Activated CD8-positive, alpha-beta T cell treated with anti-CD3 and anti-CD28 coated beads for 36 hours (primary cell): ENCODE measurements around the gene KCNAB1. TPM values are rescaled to one million over a fixed set of nuclear protein-coding genes. Genes with fewer than 3 reads are reported as not detected.

ENCODE experiments used
- ATAC-seq: fragments of 200-7000 bp; cut with Tn5 transposase; one replicate; pipeline ENCODE4 v1.10.0; 2021; ENCODE audit warnings: mild to moderate bottlenecking, moderate library complexity
- CTCF ChIA-PET: fragments of 350-600 bp; sonication (Branson Sonifier 250); formaldehyde crosslinking; loops from one replicate; lab custom pipeline; 2021; ENCODE audit warnings: antibody characterized with exemption; lab: Charles Lee
- POLR2A ChIA-PET: fragments of 350-600 bp; sonication (Branson Sonifier 250); formaldehyde crosslinking; loops from one replicate; lab custom pipeline; 2021; ENCODE audit warnings: antibody characterized with exemption; lab: Charles Lee
- DNase-seq: peaks from one replicate; pipeline ENCODE4 v3.0.0-alpha.2; 2020
- H3K27ac Mint-ChIP-seq: one replicate; pipeline ENCODE4 v1.8.0; 2021; ENCODE audit warnings: mild to moderate bottlenecking, mixed read lengths
- H3K27me3 Mint-ChIP-seq: one replicate; pipeline ENCODE4 v1.8.0; 2021; ENCODE audit warnings: mixed read lengths
- H3K36me3 Mint-ChIP-seq: one replicate; pipeline ENCODE4 v1.8.0; 2021; ENCODE audit warnings: low read depth, mixed read lengths
- H3K4me1 Mint-ChIP-seq: one replicate; pipeline ENCODE4 v1.8.0; 2021; ENCODE audit warnings: low read depth, mixed read lengths
- H3K4me3 Mint-ChIP-seq: one replicate; pipeline ENCODE4 v1.8.0; 2021; ENCODE audit warnings: mild to moderate bottlenecking, moderate library complexity, mixed read lengths
- H3K9me3 Mint-ChIP-seq: one replicate; pipeline ENCODE4 v1.8.0; 2021; ENCODE audit warnings: mixed read lengths
- intact Hi-C: fragments of 100-400 bp; cut with micrococcal nuclease; formaldehyde crosslinking; loops from one replicate; pipeline ENCODE4 v1.10.0; 2022
- total RNA-seq, 2 experiments: library from RNA; stranded (reverse); gene quantifications; one replicate each; pipeline ENCODE4 v1.2.3, GENCODE V29; 2021
- TF ChIP-seq, protein P1 (sequence below): fragments of 200-600 bp; IDR thresholded peaks from one replicate; pipeline ENCODE4 v1.8.0; 2022; ENCODE audit warnings: antibody characterized with exemption, mild to moderate bottlenecking

KCNAB1 gene
- total RNA-seq, 2 experiments from 2014 or later, result not detected

DNA sequence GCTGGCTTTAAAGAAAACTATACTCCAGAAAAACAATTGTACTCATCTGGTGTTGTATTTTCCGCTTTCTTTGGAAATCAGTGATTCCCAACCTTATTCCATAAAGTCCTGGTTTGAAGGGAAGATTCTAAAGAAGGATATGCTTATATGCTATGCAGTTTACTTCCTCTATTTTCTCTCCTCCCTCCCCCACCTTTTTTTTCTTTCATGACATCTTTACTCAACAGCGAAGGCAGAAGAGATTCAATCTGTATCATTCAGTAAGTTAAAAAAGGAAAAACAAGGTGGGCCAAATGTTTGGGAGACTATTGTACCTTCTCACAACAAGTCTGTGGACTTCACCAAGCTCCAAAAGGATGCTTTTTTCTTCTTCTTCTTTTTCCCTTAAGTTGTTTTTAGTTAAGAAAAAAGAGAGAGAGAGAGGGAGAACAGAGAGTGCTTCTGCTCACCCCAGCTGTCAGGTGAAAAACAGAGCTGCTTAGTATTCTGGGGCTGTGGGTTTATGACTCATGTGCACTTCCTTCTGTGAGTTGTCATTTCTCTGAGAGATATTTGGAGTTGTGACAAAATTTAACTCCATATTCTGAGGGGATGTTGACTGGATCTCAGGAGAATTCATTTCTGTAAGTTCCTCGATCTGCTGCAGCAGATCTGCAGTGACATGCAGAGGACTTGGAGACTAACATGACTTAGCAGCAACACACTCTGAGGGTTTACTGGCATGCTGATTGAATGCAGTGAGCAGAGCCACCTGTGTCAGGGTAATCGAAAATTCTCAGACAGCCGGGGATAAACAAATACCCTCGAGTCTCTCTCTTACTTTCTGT is 363.8 kb downstream of the KCNAB1 start:
- H3K27me3 Mint-ChIP-seq, result no peaks in the 10 kb centered on the region
- ChIA-PET POLR2A (interaction anchor here (1.3 kb wide), 1 partner anchor 202 kb away, joined by 3 read pairs; no protein-coding TSS in a partner anchor), CTCF (interaction anchor here (1.3 to 3.9 kb wide), 4 partner anchors 10 to 334 kb away, joined by 4 to 24 read pairs (median 6); no protein-coding TSS in a partner anchor)
- peaks cover 42% of the 10 kb centered on the region for H3K4me1 Mint-ChIP-seq
- H3K27ac Mint-ChIP-seq, result peak overlapping the region; percentile 87
- H3K4me3 Mint-ChIP-seq, result peak overlapping the region; percentile 68
- intact Hi-C loops, result loop anchor here (5.0 kb wide), 1 partner anchor 38 kb away; no protein-coding TSS in a partner anchor
- ATAC-seq (peak; percentile 73), DNase-seq (peak; percentile 67)
- TF ChIP-seq, protein P1, sequence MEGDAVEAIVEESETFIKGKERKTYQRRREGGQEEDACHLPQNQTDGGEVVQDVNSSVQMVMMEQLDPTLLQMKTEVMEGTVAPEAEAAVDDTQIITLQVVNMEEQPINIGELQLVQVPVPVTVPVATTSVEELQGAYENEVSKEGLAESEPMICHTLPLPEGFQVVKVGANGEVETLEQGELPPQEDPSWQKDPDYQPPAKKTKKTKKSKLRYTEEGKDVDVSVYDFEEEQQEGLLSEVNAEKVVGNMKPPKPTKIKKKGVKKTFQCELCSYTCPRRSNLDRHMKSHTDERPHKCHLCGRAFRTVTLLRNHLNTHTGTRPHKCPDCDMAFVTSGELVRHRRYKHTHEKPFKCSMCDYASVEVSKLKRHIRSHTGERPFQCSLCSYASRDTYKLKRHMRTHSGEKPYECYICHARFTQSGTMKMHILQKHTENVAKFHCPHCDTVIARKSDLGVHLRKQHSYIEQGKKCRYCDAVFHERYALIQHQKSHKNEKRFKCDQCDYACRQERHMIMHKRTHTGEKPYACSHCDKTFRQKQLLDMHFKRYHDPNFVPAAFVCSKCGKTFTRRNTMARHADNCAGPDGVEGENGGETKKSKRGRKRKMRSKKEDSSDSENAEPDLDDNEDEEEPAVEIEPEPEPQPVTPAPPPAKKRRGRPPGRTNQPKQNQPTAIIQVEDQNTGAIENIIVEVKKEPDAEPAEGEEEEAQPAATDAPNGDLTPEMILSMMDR, result no peak
- H3K9me3 Mint-ChIP-seq, result no peaks in the 10 kb centered on the region
- H3K36me3 Mint-ChIP-seq, result no peaks in the 10 kb centered on the region

GRCh38 chr3:156488767-156489166 is 368.4 kb downstream of the KCNAB1 start:
- no peak for DNase-seq
- no peaks in the 10 kb centered on the region for H3K9me3 Mint-ChIP-seq
- intact Hi-C loops, result no loop called here
- CTCF ChIA-PET, result interaction anchor here (1.0 to 1.9 kb wide), 4 partner anchors 8 to 337 kb away, joined by 4 to 5 read pairs (median 4); no protein-coding TSS in a partner anchor
- no peak overlapping the region for H3K4me3 Mint-ChIP-seq
- H3K27ac Mint-ChIP-seq, result no peak overlapping the region
- TF ChIP-seq, protein P1, result no peak
- no peak for ATAC-seq
- POLR2A ChIA-PET, result interaction anchor here (1.2 kb wide), 1 partner anchor 11 kb away, joined by 3 read pairs; no protein-coding TSS in a partner anchor
- H3K27me3 Mint-ChIP-seq, result no peaks in the 10 kb centered on the region
- H3K36me3 Mint-ChIP-seq, result no peaks in the 10 kb centered on the region
- peaks cover 18% of the 10 kb centered on the region for H3K4me1 Mint-ChIP-seq

- TF ChIP-seq, protein P1, result no peak
- ATAC-seq (no peak), DNase-seq (no peak)
- Mint-ChIP-seq H3K36me3 (no peaks in the 10 kb centered on the region), H3K9me3 (no peaks in the 10 kb centered on the region), H3K4me1 (peaks cover 11% of the 10 kb centered on the region), H3K27me3 (no peaks in the 10 kb centered on the region), H3K27ac (no peak overlapping the region), H3K4me3 (no peak overlapping the region)
- intact Hi-C loops, result no loop called here
- ChIA-PET POLR2A (interaction anchor here (1.2 kb wide), 1 partner anchor 10 kb away, joined by 3 read pairs; no protein-coding TSS in a partner anchor), CTCF (interaction anchor here (0.6 to 1.9 kb wide), 7 partner anchors 8 to 338 kb away, joined by 3 to 5 read pairs (median 4); no protein-coding TSS in a partner anchor)
These were observed 369.1 kb downstream of the KCNAB1 start for GRCh38 chr3:156489462-156489911.

DNA sequence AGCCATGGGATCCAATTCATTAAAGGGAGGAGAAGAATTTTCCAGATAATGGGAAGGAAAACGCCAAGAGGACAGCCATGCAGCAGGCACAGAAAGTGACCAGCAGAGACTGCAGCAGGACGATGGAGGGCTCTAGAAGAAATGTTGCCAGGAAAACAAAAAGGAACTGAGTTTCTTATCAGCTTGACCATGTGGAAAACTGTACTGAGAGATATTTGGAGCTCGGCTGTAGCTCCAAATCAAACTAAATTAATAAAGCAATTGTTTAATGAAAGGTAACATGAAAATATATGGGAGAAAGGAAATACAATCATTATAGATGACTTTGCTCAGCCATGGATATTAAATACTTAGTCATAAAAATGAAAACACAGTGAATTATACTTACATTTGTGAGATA is 370.8 kb downstream of the KCNAB1 start:
- ATAC-seq, result no peak
- Mint-ChIP-seq H3K27ac (no peak overlapping the region), H3K4me1 (no peaks in the 10 kb centered on the region), H3K9me3 (no peaks in the 10 kb centered on the region), H3K27me3 (no peaks in the 10 kb centered on the region), H3K4me3 (no peak overlapping the region), H3K36me3 (no peaks in the 10 kb centered on the region)
- POLR2A ChIA-PET, result no interaction called here
- intact Hi-C loops, result no loop called here
- TF ChIP-seq, protein P1, result no peak
- CTCF ChIA-PET, result interaction anchor here (0.9 to 1.7 kb wide), 4 partner anchors 19 to 342 kb away, joined by 3 to 6 read pairs (median 3); no protein-coding TSS in a partner anchor
- DNase-seq, result no peak
